IMR-90 (cell line): ENCODE measurements around the gene LPIN1. TPM values are rescaled to one million over a fixed set of nuclear protein-coding genes. Genes with fewer than 3 reads are reported as not detected.

Experiments used
- ATAC-seq: fragments of 200-7000 bp; cut with Tn5 transposase; 2 replicates; pipeline ENCODE4 v1.9.1; 2020; ENCODE audit warnings: low read depth, mild to moderate bottlenecking, moderate library complexity
- BruUV-seq: library from RNA; stranded (reverse); fragments of 400-500 nt; replicated peaks from 2 replicates; lab custom pipeline; 2021; lab: Mats Ljungman, UMichigan
- CTCF ChIA-PET: fragments of 300-600 bp; formaldehyde crosslinking; extraction: SDS; loops from one replicate; lab custom pipeline; 2021; ENCODE audit warnings: antibody characterized with exemption; lab: Yijun Ruan, JAX
- POLR2A ChIA-PET: fragments of 300-600 bp; sonication (Branson Sonifier 250); formaldehyde crosslinking; loops from one replicate; lab custom pipeline; 2022; ENCODE audit warnings: antibody characterized with exemption; ENCODE audit not compliant: unreplicated experiment; lab: Charles Lee
- DNase-seq: peaks from one replicate; pipeline ENCODE4 v3.0.0; 2013
- H2AFZ ChIP-seq: replicated peaks from 2 replicates; pipeline ENCODE3; 2013; ENCODE audit warnings: low read length, mild to moderate bottlenecking; ENCODE audit not compliant: poor library complexity
- H2AK5ac ChIP-seq: 2 replicates; pipeline ENCODE4 v1.6.1; 2013; ENCODE audit warnings: low read depth, low read length, inconsistent platforms
- H2AK9ac ChIP-seq: replicated peaks from 2 replicates; pipeline ENCODE3; 2013; ENCODE audit warnings: mild to moderate bottlenecking, low read depth, low read length, moderate library complexity; ENCODE audit not compliant: poor library complexity
- H2BK120ac ChIP-seq: 2 replicates; pipeline ENCODE4 v1.6.1; 2013; ENCODE audit warnings: low read depth, low read length, inconsistent platforms
- H2BK15ac ChIP-seq: 3 replicates; pipeline ENCODE4 v1.6.1; 2013; ENCODE audit warnings: low read depth, low read length, inconsistent platforms
- H2BK20ac ChIP-seq: 2 replicates; pipeline ENCODE4 v1.6.1; 2013; ENCODE audit warnings: low read depth, mild to moderate bottlenecking, inconsistent platforms, low read length, moderate library complexity
- H2BK5ac ChIP-seq: 2 replicates; pipeline ENCODE4 v1.6.1; 2013; ENCODE audit warnings: mild to moderate bottlenecking, low read depth, low read length, inconsistent platforms; ENCODE audit not compliant: poor library complexity, severe bottlenecking
- H3K14ac ChIP-seq: replicated peaks from 2 replicates; pipeline ENCODE4 v1.6.1; 2013; ENCODE audit warnings: low read depth, low read length, inconsistent platforms
- H3K18ac ChIP-seq: 2 replicates; pipeline ENCODE4 v1.6.1; 2013; ENCODE audit warnings: low read depth, low read length, control low read depth
- H3K23ac ChIP-seq: 2 replicates; pipeline ENCODE4 v1.6.1; 2013; ENCODE audit warnings: low read depth, low read length, inconsistent platforms
- H3K27ac ChIP-seq: 2 replicates; pipeline ENCODE4 v1.5.1; 2013; ENCODE audit warnings: mild to moderate bottlenecking, control low read depth, low read length; ENCODE audit not compliant: insufficient read depth
- H3K27me3 ChIP-seq: 2 replicates; pipeline ENCODE4 v1.6.1; 2013; ENCODE audit warnings: low read length; ENCODE audit not compliant: control insufficient read depth, insufficient read depth
- H3K36me3 ChIP-seq: 2 replicates; pipeline ENCODE4 v1.6.1; 2013; ENCODE audit warnings: low read length, mixed read lengths; ENCODE audit not compliant: control insufficient read depth, insufficient read depth
- H3K4ac ChIP-seq: 2 replicates; pipeline ENCODE4 v1.6.1; 2013; ENCODE audit warnings: low read depth, low read length, inconsistent platforms
- H3K4me1 ChIP-seq: 2 replicates; pipeline ENCODE4 v1.6.1; 2013; ENCODE audit warnings: low read length, mixed read lengths; ENCODE audit not compliant: control insufficient read depth, insufficient read depth
- H3K4me2 ChIP-seq: 2 replicates; pipeline ENCODE4 v1.6.1; 2013; ENCODE audit warnings: low read depth, mild to moderate bottlenecking, control low read depth, low read length, moderate library complexity
- H3K4me3 ChIP-seq: 2 replicates; pipeline ENCODE4 v1.5.1; 2013; ENCODE audit warnings: low read depth, mild to moderate bottlenecking, control low read depth, low read length, moderate library complexity; ENCODE audit not compliant: insufficient read depth
- H3K56ac ChIP-seq: 2 replicates; pipeline ENCODE4 v1.6.1; 2013; ENCODE audit warnings: low read length, inconsistent platforms; ENCODE audit not compliant: insufficient read depth; ENCODE audit errors: extremely low read depth
- H3K79me1 ChIP-seq, 2 experiments: 2 replicates each; pipeline ENCODE4 v1.6.1; 2013; ENCODE audit warnings: low read length in 2 of 2, inconsistent platforms in 1 of 2, low read depth in 1 of 2
- H3K9ac ChIP-seq: 2 replicates; pipeline ENCODE4 v1.6.1; 2013; ENCODE audit warnings: low read depth, low read length, control low read depth
- H3K9me1 ChIP-seq: 2 replicates; pipeline ENCODE4 v1.6.1; 2013; ENCODE audit warnings: low read length, inconsistent platforms; ENCODE audit not compliant: insufficient read depth
- H3K9me3 ChIP-seq: 2 replicates; pipeline ENCODE4 v1.6.1; 2013; ENCODE audit warnings: low read length; ENCODE audit not compliant: control insufficient read depth, insufficient read depth
- H4K20me1 ChIP-seq: 2 replicates; pipeline ENCODE4 v1.6.1; 2013; ENCODE audit warnings: low read length, inconsistent platforms; ENCODE audit not compliant: insufficient read depth
- H4K5ac ChIP-seq: 2 replicates; pipeline ENCODE4 v1.6.1; 2013; ENCODE audit warnings: mild to moderate bottlenecking, low read depth, low read length, control low read depth
- H4K8ac ChIP-seq, 2 experiments: 2 replicates each; pipeline ENCODE4 v1.6.1; 2013; ENCODE audit warnings: low read depth in 2 of 2, low read length in 2 of 2, control low read depth in 1 of 2, inconsistent platforms in 1 of 2
- H4K91ac ChIP-seq: 2 replicates; pipeline ENCODE4 v1.6.1; 2013; ENCODE audit warnings: low read depth, low read length, inconsistent platforms; ENCODE audit not compliant: insufficient read depth
- CEBPB ChIP-seq: IDR thresholded peaks from 2 replicates; pipeline ENCODE4 v1.6.1; 2012; ENCODE audit warnings: low read depth, low read length, improper control_type of control experiment
- WGBS, 2 experiments: methylation state at CpG; one replicate each; pipeline versions ENCODE4 v1.1.5 to v1.1.7; 2013; ENCODE audit warnings: missing lambda C conversion rate in 2 of 2; ENCODE audit not compliant: insufficient read length in 1 of 2; ENCODE audit errors: extremely low coverage in 2 of 2; 5-methylcytosine and 5-hydroxymethylcytosine counted together
- dilution Hi-C: fragments of 300-500 bp; cut with HindIII; formaldehyde crosslinking; loops from one replicate; pipeline ENCODE4 v1.14.3; 2018; ENCODE audit warnings: low sequenced_read_pairs; ENCODE audit not compliant: unreplicated experiment
- in situ Hi-C: fragments of 300-500 bp; cut with MboI; formaldehyde crosslinking; loops from 3 replicates; pipeline ENCODE4 v1.14.3; 2019; ENCODE audit warnings: low sequenced_read_pairs, inconsistent platforms, mixed read lengths
- intact Hi-C: fragments of 100-400 bp; cut with micrococcal nuclease; formaldehyde crosslinking; loops from 2 replicates; pipeline ENCODE4 v1.10.0; 2022
- polyA plus RNA-seq, 3 experiments: library from polyadenylated mRNA; depleted of rRNA; stranded (reverse); fragments of >200 nt; gene quantifications; 2 replicates each; pipeline ENCODE4 v1.2.3, GENCODE V29; 2012; ENCODE audit warnings: low replicate concordance in 1 of 3
- total RNA-seq: library from RNA; depleted of rRNA; stranded (reverse); fragments of >200 nt; gene quantifications from 2 replicates; pipeline ENCODE4 v1.2.3, GENCODE V29; 2012
- TF ChIP-seq, protein P1 (sequence below): conservative IDR thresholded peaks from 2 replicates; pipeline ENCODE4 v1.5.1; 2012; ENCODE audit warnings: mild to moderate bottlenecking, low read depth, low read length, improper control_type of control experiment

Gene LPIN1
- total and polyA plus RNA-seq, 2 of the 4 experiments (the other 2 are of a cell fraction): 21.3 to 25.1 TPM

DNA sequence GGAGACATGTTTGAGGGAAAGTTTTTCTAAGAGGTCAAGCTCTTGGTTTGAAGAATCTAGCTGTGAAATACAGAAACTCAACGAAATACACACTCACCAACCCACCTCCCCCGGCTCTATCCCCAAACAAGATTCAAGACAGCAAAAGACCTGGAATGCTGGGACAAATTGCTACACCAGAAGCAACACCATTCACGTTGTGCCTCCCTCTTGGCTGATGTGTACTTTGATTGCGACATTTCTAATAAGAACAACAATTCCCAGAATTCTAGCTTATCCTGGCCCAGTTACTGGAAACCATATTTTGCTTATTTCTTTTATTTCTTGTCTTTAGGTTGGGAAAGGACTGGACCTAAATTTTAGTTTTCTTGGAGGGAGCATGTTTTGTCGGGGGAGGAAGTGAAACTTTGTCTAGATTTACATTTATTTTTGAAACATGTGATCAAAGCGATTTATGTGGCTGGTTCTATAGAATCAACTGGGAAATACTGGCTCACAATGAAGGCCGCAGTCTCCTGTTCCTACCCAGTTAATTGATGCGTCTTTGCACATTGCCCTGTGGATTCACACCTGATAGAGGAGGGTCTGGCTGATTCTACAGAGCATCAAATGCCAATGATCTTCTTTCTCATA is 29.6 kb upstream of the LPIN1 start:
- H3K9ac ChIP-seq: no peak overlapping the region; the same call in 1 of the 2 replicates
- H4K20me1 ChIP-seq: no peaks in the 10 kb centered on the region
- intact Hi-C loops (no loop called here), dilution Hi-C loops (no loop called here), in situ Hi-C loops (no loop called here)
- no peak overlapping the region for H3K14ac ChIP-seq
- no peaks in the 10 kb centered on the region for H3K36me3 ChIP-seq
- H3K9me1 ChIP-seq: 0 out of 2 replicates have a peak, but pooled peaks cover 5% of the 10 kb centered on the region
- peak overlapping the region; percentile 52; the same call in 1 of the 2 replicates for H2BK20ac ChIP-seq
- H3K79me1 ChIP-seq: no peaks in the 10 kb centered on the region
- H4K8ac ChIP-seq: 0 out of 4 replicates have a peak overlapping the region, but pooled peaks of 1 of the 2 experiments have one; percentile 1
- H2BK120ac ChIP-seq: peak overlapping the region; percentile 26; the same call in 1 of the 2 replicates
- no peak overlapping the region for H2AK9ac ChIP-seq
- H4K5ac ChIP-seq: peak overlapping the region; percentile 95
- H3K4me2 ChIP-seq: no peak overlapping the region
- H3K23ac ChIP-seq: no peak overlapping the region
- ATAC-seq (peak; percentile 61), DNase-seq (peak; percentile 26)
- no peak overlapping the region for H3K4me3 ChIP-seq
- peaks cover 5% of the 10 kb centered on the region; the same call in 1 of the 2 replicates for H3K4me1 ChIP-seq
- BruUV-seq: no TSS peak
- no CpG with 5 or more reads among the region's 8 CpGs for WGBS, 2 experiments
- no peak overlapping the region for H4K91ac ChIP-seq
- no peak overlapping the region for H2BK5ac ChIP-seq
- TF ChIP-seq CEBPB: peak; percentile 96
- TF ChIP-seq, protein P1, sequence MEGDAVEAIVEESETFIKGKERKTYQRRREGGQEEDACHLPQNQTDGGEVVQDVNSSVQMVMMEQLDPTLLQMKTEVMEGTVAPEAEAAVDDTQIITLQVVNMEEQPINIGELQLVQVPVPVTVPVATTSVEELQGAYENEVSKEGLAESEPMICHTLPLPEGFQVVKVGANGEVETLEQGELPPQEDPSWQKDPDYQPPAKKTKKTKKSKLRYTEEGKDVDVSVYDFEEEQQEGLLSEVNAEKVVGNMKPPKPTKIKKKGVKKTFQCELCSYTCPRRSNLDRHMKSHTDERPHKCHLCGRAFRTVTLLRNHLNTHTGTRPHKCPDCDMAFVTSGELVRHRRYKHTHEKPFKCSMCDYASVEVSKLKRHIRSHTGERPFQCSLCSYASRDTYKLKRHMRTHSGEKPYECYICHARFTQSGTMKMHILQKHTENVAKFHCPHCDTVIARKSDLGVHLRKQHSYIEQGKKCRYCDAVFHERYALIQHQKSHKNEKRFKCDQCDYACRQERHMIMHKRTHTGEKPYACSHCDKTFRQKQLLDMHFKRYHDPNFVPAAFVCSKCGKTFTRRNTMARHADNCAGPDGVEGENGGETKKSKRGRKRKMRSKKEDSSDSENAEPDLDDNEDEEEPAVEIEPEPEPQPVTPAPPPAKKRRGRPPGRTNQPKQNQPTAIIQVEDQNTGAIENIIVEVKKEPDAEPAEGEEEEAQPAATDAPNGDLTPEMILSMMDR: no peak
- H2AK5ac ChIP-seq: no peak overlapping the region
- peaks cover 39% of the 10 kb centered on the region for H3K27me3 ChIP-seq
- H3K4ac ChIP-seq: no peak overlapping the region
- H3K56ac ChIP-seq: no peak overlapping the region
- no peaks in the 10 kb centered on the region for H3K9me3 ChIP-seq
- POLR2A ChIA-PET: no interaction called here
- peak overlapping the region; percentile 94 for H3K18ac ChIP-seq
- CTCF ChIA-PET: interaction anchor here (0.6 kb wide), 1 partner anchor 63 kb away, joined by 3 read pairs; no protein-coding TSS in a partner anchor
- H3K27ac ChIP-seq: peak overlapping the region; percentile 71; the same call in 1 of the 2 replicates
- H2AFZ ChIP-seq: no peak overlapping the region
- H2BK15ac ChIP-seq: no peak overlapping the region
